ENCODE data around the gene AATK. TPM values are rescaled to one million over a fixed set of nuclear protein-coding genes. Genes with fewer than 3 reads are reported as not detected.

Gene AATK
- total RNA-seq, 1 donor from 2014 or later = 72.5 TPM

DNA sequence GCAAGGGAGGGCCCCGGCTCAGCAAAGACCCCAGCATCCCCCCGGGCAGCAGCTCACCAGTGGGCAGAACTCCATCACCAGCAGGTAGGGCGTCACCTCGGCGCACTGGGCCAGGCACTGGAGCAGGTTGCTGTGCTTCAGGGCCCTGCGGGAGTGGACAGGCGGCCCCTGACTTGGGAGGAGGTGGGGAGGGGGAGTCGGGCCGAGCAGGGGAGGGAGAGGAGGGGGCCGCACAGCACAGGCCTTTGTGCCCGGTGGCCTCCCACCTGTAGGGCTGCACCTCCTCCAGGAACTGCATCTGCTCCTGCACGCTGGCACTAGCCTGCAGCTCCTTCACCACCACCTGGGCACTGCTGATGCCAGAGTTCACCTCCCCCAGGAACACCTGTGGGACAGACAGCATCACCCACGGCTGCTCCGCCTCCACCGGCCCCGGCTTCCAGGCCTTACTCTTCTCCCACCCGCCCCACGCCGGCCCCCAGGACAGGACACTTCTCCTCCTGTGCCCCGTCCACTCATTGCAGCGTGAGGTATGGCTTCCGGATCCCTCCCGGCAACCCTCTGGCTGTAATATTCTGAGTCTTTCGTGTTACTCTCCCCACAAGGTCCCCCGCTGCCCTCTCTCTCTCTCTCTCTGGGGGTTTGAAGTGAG is 38.4 kb downstream of the AATK start:
- Histone ChIP-seq H3K27me3 (no peaks in the 10 kb centered on the region), H3K27ac (no peak overlapping the region), H3K4me3 (no peak overlapping the region), H3K4me1 (no peaks in the 10 kb centered on the region), H3K36me3 (no peaks in the 10 kb centered on the region), H3K9me3 (no peaks in the 10 kb centered on the region)
- ATAC-seq (no peak), DNase-seq (no peak)
- TF ChIP-seq, protein P1, sequence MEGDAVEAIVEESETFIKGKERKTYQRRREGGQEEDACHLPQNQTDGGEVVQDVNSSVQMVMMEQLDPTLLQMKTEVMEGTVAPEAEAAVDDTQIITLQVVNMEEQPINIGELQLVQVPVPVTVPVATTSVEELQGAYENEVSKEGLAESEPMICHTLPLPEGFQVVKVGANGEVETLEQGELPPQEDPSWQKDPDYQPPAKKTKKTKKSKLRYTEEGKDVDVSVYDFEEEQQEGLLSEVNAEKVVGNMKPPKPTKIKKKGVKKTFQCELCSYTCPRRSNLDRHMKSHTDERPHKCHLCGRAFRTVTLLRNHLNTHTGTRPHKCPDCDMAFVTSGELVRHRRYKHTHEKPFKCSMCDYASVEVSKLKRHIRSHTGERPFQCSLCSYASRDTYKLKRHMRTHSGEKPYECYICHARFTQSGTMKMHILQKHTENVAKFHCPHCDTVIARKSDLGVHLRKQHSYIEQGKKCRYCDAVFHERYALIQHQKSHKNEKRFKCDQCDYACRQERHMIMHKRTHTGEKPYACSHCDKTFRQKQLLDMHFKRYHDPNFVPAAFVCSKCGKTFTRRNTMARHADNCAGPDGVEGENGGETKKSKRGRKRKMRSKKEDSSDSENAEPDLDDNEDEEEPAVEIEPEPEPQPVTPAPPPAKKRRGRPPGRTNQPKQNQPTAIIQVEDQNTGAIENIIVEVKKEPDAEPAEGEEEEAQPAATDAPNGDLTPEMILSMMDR (IDR thresholded peaks at IDR 0.05) = no peak
- intact Hi-C loops (cut with DNase I) = no loop called here

DNA sequence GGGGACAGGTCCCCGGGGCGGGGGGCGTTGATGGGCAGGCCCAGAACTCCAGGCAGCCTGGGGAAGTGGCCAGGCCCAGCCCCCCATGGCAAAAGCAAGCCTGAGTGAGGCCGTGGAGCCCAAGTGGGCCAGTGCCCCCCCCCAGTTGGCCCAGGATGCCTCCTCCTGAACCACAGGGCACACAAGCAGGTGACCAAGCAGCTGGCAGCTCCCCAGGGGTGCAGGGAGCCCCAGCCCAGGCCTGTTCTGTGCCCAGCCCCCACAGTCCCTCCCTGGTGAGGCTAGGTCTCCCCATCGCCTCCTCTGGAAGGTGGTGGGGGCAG is 38.9 kb downstream of the AATK start:
- Histone ChIP-seq H3K9me3 (no peaks in the 10 kb centered on the region), H3K4me3 (no peak overlapping the region), H3K27ac (no peak overlapping the region), H3K4me1 (no peaks in the 10 kb centered on the region), H3K36me3 (no peaks in the 10 kb centered on the region), H3K27me3 (no peaks in the 10 kb centered on the region)
- intact Hi-C loops (cut with DNase I) = no loop called here
- ATAC-seq (no peak), DNase-seq (no peak)
- TF ChIP-seq, protein P1 (IDR thresholded peaks at IDR 0.05) = no peak

DNA sequence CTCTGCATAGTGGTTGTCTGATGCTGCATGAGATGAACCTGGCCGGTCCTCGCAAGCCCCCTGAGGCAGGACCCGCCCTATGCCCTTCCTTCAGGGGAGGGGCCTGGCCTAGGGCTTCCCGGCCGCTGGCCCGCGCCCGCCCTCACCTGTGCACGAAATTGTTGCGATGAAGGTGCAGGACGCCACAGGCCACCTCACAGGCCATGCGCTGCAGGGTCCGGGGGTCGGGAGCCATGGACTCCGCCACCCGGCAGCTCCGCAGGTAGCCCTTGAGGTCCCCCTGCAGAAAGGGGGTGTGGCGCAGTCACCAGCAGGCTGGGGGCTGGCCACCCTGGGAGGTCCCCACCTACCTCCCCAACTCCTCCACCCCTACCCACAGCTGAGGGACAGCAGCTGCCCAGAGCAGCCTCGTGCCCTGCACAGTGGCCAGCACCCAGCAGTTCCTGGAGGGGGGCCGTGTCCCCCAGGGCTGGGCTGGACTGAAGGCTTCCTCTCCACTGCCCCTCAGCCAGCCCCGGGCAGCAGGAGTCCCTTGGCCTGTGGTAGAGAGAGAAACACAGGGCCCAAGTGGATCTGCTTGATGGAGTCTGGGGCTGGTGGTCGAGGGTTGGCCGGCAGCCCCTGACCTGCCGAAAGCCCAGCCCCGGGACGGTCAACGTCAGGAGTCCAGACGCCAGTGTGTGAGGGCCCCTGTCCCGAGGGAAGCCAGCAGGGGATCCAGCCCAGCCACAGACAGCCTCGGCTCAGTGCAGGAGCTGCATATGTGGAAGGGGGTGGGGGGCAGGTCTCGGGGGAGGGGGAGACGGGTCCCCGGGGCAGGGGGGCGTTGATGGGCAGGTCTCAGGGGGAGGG is 39.5 kb downstream of the AATK start:
- Histone ChIP-seq H3K4me3 (no peak overlapping the region), H3K4me1 (no peaks in the 10 kb centered on the region), H3K27ac (no peak overlapping the region), H3K36me3 (no peaks in the 10 kb centered on the region), H3K9me3 (no peaks in the 10 kb centered on the region), H3K27me3 (no peaks in the 10 kb centered on the region)
- intact Hi-C loops (cut with DNase I) = no loop called here
- TF ChIP-seq, protein P1 (IDR thresholded peaks at IDR 0.05) = no peak
- DNase-seq (no peak), ATAC-seq (no peak)

DNA sequence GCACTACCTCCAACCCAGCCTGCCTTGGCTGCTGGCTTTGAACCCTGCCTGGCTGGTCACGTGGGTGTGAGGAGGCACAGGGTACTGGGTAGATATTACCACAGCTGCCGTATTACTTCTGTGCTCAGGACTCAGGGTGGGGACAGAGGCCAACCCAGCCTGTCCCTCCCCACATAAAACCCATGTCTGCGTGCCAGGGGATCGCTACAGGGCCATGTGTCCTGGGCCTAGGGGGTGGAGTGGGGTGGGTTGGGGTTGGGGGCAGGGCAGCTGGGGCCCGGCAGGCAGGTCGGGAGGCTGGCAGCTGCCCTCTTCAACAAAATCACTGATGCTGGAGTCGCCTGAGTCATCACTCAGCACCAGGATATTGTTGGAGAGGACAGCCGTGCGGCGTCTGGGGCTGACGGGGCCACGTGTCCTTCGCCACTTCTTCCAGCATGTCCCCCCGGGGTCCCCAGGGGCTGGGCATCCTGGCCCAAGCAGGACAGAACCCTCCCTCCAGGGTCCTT is 40.4 kb downstream of the AATK start:
- Histone ChIP-seq H3K9me3 (no peaks in the 10 kb centered on the region), H3K4me1 (no peaks in the 10 kb centered on the region), H3K27me3 (no peaks in the 10 kb centered on the region), H3K36me3 (no peaks in the 10 kb centered on the region), H3K27ac (no peak overlapping the region), H3K4me3 (no peak overlapping the region)
- no peak for DNase-seq
- TF ChIP-seq, protein P1 (IDR thresholded peaks at IDR 0.05) = no peak
- intact Hi-C loops (cut with DNase I) = no loop called here
- ATAC-seq = no peak

DNA sequence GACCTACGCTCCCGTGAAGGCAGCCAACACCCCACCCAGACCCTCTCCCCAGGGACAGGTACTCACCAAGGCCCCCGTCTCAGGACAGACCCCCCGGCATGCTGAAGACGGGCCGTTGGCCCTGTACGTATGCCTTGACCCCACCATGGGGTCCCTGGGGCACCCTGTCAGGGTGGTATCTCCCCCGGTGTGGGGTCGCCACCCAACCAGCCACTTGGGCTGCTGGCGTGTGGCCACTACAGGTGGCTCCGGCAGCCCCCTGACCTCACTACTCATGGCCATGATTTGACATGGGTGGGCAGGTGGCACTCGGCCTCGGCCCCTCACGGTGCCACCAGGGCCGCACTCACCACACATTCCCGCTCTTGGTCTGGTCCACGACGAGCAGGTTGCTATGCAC is 41.6 kb downstream of the AATK start:
- intact Hi-C loops (cut with DNase I) = no loop called here
- no peaks in the 10 kb centered on the region for H3K27me3 ChIP-seq
- ATAC-seq (no peak), DNase-seq (no peak)
- H3K36me3 ChIP-seq = no peaks in the 10 kb centered on the region
- TF ChIP-seq, protein P1 (IDR thresholded peaks at IDR 0.05) = no peak
- H3K4me1 ChIP-seq = no peaks in the 10 kb centered on the region
- no peak overlapping the region for H3K27ac ChIP-seq
- H3K9me3 ChIP-seq = no peaks in the 10 kb centered on the region
- H3K4me3 ChIP-seq = no peak overlapping the region
